Upper lobe of left lung (tissue), 4 donors: Measurements from ENCODE around the gene TTC33.

Experiments used
- CTCF ChIP-seq, 6 experiments: fragments of 450-650 bp in 4 of 6; fragments of 200-600 bp in 2 of 6; sonication (generic) in 2 of 6; IDR thresholded peaks; one replicate each; pipeline ENCODE4 v1.5.1; 2016 to 2019; ENCODE audit warnings: antibody characterized with exemption in 6 of 6
- POLR2A ChIP-seq, 4 donors: fragments of 450-650 bp; IDR thresholded peaks; one replicate each; pipeline ENCODE4 v1.5.1; 2016 to 2017; ENCODE audit warnings: antibody characterized with exemption in 4 of 4, mild to moderate bottlenecking in 2 of 4

- TF ChIP-seq CTCF (IDR thresholded peaks at IDR 0.05) (no peak), POLR2A (IDR thresholded peaks at IDR 0.05) (no peak)
These were observed 46.2 kb upstream of the TTC33 start for GRCh38 chr5:40801771-40802562.
